GM12873 (cell line): ENCODE data around the gene INPP1.

Source experiments
- CTCF ChIP-seq: IDR thresholded peaks from 2 replicates; pipeline ENCODE4 v1.5.1; 2012; ENCODE audit warnings: low read depth, mild to moderate bottlenecking, moderate library complexity, low read length, control low read depth; ENCODE audit not compliant: insufficient read depth; ENCODE audit errors: missing control alignments

The INPP1 gene

GRCh38 chr2:190313880-190314279 is 29.5 kb upstream of the INPP1 start:
- no peak for TF ChIP-seq CTCF

- TF ChIP-seq CTCF: no peak
Measured at GRCh38 chr2:190315273-190315672, 28.1 kb upstream of the INPP1 start.

GRCh38 chr2:190318514-190318913 is 24.9 kb upstream of the INPP1 start:
- TF ChIP-seq CTCF: no peak

GRCh38 chr2:190318931-190319554 is 24.3 kb upstream of the INPP1 start:
- no peak for TF ChIP-seq CTCF

- TF ChIP-seq CTCF: peak; percentile 70
Measured at GRCh38 chr2:190319555-190320498, 23.6 kb upstream of the INPP1 start, which contains the start of gene HIBCH. Gene HIBCH (minus strand): TSS chr2:190319826. CDS start chr2:190319750, 76 bp downstream.

GRCh38 chr2:190320696-190321095 is 22.7 kb upstream of the INPP1 start:
- no peak for TF ChIP-seq CTCF

GRCh38 chr2:190323406-190323805 is 20.0 kb upstream of the INPP1 start:
- no peak for TF ChIP-seq CTCF
